ENCODE data around the gene OGDHL. TPM values are rescaled to one million over a fixed set of nuclear protein-coding genes. Genes with fewer than 3 reads are reported as not detected.

OGDHL gene
- total RNA-seq, 1 donor from 2014 or later, result 12.3 TPM

DNA sequence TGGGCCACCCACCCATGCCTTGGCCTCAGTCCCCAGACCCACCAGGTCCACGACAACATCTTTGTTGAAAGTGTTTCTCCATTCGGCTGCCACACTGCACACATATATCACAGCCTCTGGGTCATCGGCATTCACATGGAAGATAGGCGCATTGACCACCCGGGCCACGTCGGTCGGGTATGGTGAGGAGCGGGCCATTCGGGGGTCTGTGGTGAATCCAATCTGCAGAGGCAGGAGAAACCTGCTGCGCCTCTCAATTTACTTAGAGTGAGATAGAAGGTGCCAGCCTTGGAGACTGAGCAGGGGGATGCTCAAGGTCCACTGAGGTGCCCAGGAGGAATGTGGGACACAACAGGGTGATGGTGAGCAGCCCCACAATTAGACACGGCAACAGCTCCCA lies 16.4 kb downstream of the OGDHL start:
- H3K4me3 Mint-ChIP-seq, result no peak overlapping the region
- no peaks in the 10 kb centered on the region for H3K36me3 Mint-ChIP-seq
- no peaks in the 10 kb centered on the region for H3K27me3 Mint-ChIP-seq
- H3K4me1 Mint-ChIP-seq (ENCODE audit: unreplicated experiment), result no peaks in the 10 kb centered on the region
- no peak for DNase-seq (ENCODE audit: extremely low spot score, unreplicated experiment)
- H3K27ac Mint-ChIP-seq, result no peak overlapping the region
- H3K9me3 Mint-ChIP-seq, result no peaks in the 10 kb centered on the region
- TF ChIP-seq, protein P1, sequence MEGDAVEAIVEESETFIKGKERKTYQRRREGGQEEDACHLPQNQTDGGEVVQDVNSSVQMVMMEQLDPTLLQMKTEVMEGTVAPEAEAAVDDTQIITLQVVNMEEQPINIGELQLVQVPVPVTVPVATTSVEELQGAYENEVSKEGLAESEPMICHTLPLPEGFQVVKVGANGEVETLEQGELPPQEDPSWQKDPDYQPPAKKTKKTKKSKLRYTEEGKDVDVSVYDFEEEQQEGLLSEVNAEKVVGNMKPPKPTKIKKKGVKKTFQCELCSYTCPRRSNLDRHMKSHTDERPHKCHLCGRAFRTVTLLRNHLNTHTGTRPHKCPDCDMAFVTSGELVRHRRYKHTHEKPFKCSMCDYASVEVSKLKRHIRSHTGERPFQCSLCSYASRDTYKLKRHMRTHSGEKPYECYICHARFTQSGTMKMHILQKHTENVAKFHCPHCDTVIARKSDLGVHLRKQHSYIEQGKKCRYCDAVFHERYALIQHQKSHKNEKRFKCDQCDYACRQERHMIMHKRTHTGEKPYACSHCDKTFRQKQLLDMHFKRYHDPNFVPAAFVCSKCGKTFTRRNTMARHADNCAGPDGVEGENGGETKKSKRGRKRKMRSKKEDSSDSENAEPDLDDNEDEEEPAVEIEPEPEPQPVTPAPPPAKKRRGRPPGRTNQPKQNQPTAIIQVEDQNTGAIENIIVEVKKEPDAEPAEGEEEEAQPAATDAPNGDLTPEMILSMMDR (conservative IDR thresholded peaks at IDR 0.05), result no peak

DNA sequence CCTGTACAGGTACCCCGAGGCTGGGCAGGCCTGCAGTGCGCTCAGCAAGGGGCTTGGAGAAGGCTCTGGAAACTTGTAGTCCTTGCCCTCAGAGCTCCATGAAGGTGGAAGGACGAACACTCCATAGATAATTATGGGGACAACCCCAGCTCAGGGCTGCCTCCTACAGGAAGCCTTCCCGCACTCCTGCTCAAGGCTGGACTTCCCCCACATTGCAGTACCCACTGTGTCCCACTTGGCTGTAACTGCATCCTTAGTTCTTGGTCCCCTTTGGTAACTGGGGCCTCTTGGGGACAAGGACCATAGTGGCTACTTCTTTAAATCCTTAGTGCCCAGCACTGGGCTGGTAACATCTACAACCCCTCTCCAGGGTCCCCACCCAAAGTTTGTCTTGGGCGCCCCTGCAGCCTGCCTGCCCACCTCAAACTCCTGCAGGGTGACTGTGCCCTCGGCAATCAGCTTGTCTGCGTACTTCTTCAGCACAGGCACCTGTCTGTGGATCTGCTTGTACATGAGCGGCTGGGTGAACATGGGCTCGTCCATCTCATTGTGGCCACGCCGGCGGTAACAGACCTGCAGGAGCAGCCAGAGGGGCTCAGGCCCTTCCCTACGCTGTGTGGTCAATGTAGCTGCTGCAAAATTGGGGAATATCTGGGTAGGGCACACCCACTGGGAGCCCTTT lies 17.1 kb downstream of the OGDHL start:
- no peak overlapping the region for H3K4me3 Mint-ChIP-seq
- no peaks in the 10 kb centered on the region for H3K9me3 Mint-ChIP-seq
- no peaks in the 10 kb centered on the region for H3K27me3 Mint-ChIP-seq
- TF ChIP-seq, protein P1 (conservative IDR thresholded peaks at IDR 0.05), result peak; percentile 13
- no peaks in the 10 kb centered on the region for H3K36me3 Mint-ChIP-seq
- no peak for DNase-seq (ENCODE audit: extremely low spot score, unreplicated experiment)
- no peak overlapping the region for H3K27ac Mint-ChIP-seq
- no peaks in the 10 kb centered on the region for H3K4me1 Mint-ChIP-seq (ENCODE audit: unreplicated experiment)

DNA sequence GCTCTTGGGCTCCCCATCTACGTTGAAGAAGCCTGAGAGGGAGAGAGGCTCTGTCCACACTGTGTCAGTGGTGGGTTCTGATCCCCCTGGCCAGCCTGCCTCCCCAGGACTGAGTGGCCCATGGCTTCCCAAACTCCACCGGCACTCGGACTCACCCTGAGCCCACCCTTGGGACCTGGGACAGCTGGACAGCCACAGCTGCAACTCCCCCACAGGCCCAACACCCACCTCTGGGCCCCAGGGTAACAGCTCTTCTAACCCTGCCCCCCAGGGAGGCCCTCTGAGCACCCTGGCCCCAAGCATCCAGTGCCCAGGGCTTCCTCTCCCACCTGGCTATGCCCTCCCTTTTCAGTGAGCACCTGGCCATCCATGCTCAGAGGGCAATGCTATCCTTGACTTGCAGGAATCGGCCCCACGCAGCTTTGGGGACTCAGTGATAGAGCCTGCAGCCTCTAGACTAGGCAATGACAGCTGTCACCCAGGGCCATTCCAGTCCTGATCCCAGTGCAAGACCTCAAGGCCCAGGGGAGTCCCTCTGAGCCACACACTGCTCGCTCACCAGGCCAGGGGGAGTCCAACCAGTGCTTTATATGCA lies 17.9 kb downstream of the OGDHL start:
- no peaks in the 10 kb centered on the region for H3K36me3 Mint-ChIP-seq
- H3K9me3 Mint-ChIP-seq, result no peaks in the 10 kb centered on the region
- TF ChIP-seq, protein P1 (conservative IDR thresholded peaks at IDR 0.05), result no peak
- no peak overlapping the region for H3K27ac Mint-ChIP-seq
- H3K4me1 Mint-ChIP-seq (ENCODE audit: unreplicated experiment), result no peaks in the 10 kb centered on the region
- DNase-seq (ENCODE audit: extremely low spot score, unreplicated experiment), result no peak
- H3K27me3 Mint-ChIP-seq, result no peaks in the 10 kb centered on the region
- no peak overlapping the region for H3K4me3 Mint-ChIP-seq

DNA sequence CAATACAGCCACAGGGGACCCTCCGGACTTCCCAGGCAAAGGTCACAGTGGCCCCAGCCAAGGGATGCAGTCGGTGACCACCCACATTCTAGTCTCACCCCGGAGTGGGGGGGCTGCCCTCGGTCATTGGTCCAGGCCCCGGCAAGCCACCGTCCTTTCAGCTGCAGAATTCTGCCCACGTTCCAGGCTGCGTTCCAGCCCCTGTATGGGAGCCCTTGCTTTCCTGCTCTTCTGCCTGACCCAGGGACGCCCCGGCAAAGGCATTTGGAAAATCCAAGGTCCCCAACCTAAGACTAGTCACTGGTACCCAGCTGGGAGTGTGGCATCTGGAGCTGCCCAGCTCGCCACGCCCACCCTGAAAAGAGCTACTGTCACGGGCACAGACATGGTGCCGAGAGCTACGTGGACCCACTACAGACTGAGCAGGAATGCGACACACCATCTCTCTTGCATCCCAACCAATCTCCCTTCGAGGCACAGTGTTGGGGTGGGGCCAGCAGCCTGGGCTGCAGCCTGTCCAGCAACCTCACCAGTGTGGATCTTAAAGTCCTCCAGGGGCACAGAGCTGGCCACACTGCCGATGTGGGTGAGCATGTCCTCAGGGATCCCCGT lies 18.6 kb downstream of the OGDHL start:
- TF ChIP-seq, protein P1 (conservative IDR thresholded peaks at IDR 0.05), result no peak
- Mint-ChIP-seq H3K9me3 (no peaks in the 10 kb centered on the region), H3K27me3 (no peaks in the 10 kb centered on the region), H3K27ac (no peak overlapping the region), H3K36me3 (no peaks in the 10 kb centered on the region), H3K4me1 (ENCODE audit: unreplicated experiment) (no peaks in the 10 kb centered on the region), H3K4me3 (no peak overlapping the region)
- DNase-seq (ENCODE audit: extremely low spot score, unreplicated experiment), result no peak

DNA sequence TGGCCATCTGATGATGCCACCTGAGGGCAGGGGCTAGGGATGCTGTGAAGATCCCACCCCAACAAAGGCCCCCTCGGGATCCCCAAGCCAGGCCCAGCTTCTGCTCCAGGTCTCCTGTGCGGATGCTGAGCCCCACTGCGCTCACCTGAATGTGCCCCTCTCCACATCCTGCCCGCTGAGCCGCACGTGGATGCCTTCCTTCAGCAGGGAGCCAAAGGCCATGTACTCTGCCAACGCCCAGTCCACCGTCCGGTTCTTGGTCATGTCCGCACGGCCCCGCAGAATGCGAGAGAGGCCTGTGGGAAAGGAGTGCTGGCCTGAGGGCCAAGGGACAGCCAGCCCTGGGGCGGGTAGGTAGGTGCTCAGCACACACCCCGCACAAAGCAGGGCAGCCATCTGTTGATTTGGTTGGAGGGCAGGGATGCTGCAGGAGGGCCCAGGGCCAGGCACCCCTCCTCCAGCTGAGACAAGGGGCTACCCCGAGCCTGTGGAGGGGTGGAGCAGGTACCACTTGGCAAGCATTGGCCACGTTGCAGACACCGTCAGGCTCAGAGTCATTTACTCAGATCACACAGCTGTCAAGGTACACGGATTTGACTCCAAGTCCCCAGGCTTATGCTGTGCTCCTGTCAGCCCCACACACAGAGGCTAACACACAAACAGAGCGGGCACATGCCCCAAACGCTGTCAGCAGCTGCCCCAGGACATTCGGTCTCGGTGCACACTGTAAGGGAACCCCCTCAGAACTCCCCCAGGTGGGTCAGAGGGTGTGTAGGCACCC lies 19.2 kb downstream of the OGDHL start:
- H3K4me3 Mint-ChIP-seq, result no peak overlapping the region
- TF ChIP-seq, protein P1 (conservative IDR thresholded peaks at IDR 0.05), result no peak
- H3K4me1 Mint-ChIP-seq (ENCODE audit: unreplicated experiment), result no peaks in the 10 kb centered on the region
- DNase-seq (ENCODE audit: extremely low spot score, unreplicated experiment), result no peak
- H3K9me3 Mint-ChIP-seq, result no peaks in the 10 kb centered on the region
- H3K27ac Mint-ChIP-seq, result no peak overlapping the region
- H3K27me3 Mint-ChIP-seq, result no peaks in the 10 kb centered on the region
- H3K36me3 Mint-ChIP-seq, result no peaks in the 10 kb centered on the region
